OCI-LY7 (cell line): Measurements from ENCODE around the gene CLCNKB. TPM values are rescaled to one million over a fixed set of nuclear protein-coding genes. Genes with fewer than 3 reads are reported as not detected.

ENCODE experiments used
- BruUV-seq: library from RNA; stranded (reverse); fragments of 400-500 nt; replicated peaks from 2 replicates; lab custom pipeline; 2021; lab: Mats Ljungman, UMichigan
- CTCF ChIA-PET: fragments of 300-600 bp; sonication (Branson Sonifier 250); formaldehyde crosslinking; loops from one replicate; lab custom pipeline; 2022; ENCODE audit warnings: antibody characterized with exemption; ENCODE audit not compliant: unreplicated experiment; lab: Charles Lee
- POLR2A ChIA-PET: fragments of 300-600 bp; sonication (Branson Sonifier 250); formaldehyde crosslinking; loops from one replicate; lab custom pipeline; 2022; ENCODE audit warnings: antibody characterized with exemption; lab: Charles Lee
- DNase-seq: peaks from one replicate; pipeline ENCODE4 v3.0.0-alpha.2; 2015; ENCODE audit warnings: low spot score
- H2AFZ ChIP-seq: fragments of 200-600 bp; sonication (generic), shearing (Covaris generic); 2 replicates; pipeline ENCODE4 v1.6.1; 2014; ENCODE audit warnings: mild to moderate bottlenecking, antibody characterized with exemption, low read length, moderate library complexity
- H3K27ac ChIP-seq: fragments of 200-600 bp; sonication (generic); 2 replicates; pipeline ENCODE4 v1.5.1; 2014; ENCODE audit warnings: mixed run types, low read depth, mild to moderate bottlenecking, moderate library complexity, low read length, inconsistent platforms; ENCODE audit not compliant: poor library complexity, severe bottlenecking
- H3K36me3 ChIP-seq: fragments of 200-600 bp; sonication (generic); 2 replicates; pipeline ENCODE4 v1.6.1; 2014; ENCODE audit warnings: mild to moderate bottlenecking, antibody characterized with exemption, low read length, moderate library complexity, mixed read lengths; ENCODE audit not compliant: insufficient read depth
- H3K4me1 ChIP-seq: fragments of 200-600 bp; sonication (generic); 2 replicates; pipeline ENCODE4 v1.5.1; 2014; ENCODE audit warnings: mild to moderate bottlenecking, low read length; ENCODE audit not compliant: insufficient read depth, poor library complexity, severe bottlenecking
- H3K4me2 ChIP-seq: fragments of 200-600 bp; sonication (generic); 2 replicates; pipeline ENCODE4 v1.6.1; 2014; ENCODE audit warnings: mild to moderate bottlenecking, low read length
- H3K4me3 ChIP-seq: fragments of 200-600 bp; sonication (generic); 2 replicates; pipeline ENCODE4 v1.5.1; 2014; ENCODE audit warnings: mild to moderate bottlenecking, low read depth, low read length; ENCODE audit not compliant: poor library complexity, severe bottlenecking
- H3K79me2 ChIP-seq: fragments of 200-600 bp; sonication (generic); 2 replicates; pipeline ENCODE4 v1.6.1; 2016; ENCODE audit warnings: low read depth, mild to moderate bottlenecking, low read length, moderate library complexity, mixed read lengths; ENCODE audit not compliant: insufficient read depth
- H3K9me2 ChIP-seq: fragments of 200-600 bp; sonication (generic); 2 replicates; pipeline ENCODE4 v1.6.1; 2016; ENCODE audit warnings: mild to moderate bottlenecking, low read length, mixed read lengths; ENCODE audit not compliant: insufficient read depth
- H3K9me3 ChIP-seq: fragments of 200-600 bp; sonication (generic); 2 replicates; pipeline ENCODE4 v1.6.1; 2014; ENCODE audit warnings: mild to moderate bottlenecking, mixed run types, low read length, mixed read lengths
- H4K20me1 ChIP-seq: fragments of 200-600 bp; sonication (generic); 2 replicates; pipeline ENCODE4 v1.6.1; 2014; ENCODE audit warnings: mild to moderate bottlenecking, antibody characterized with exemption, low read length, moderate library complexity, mixed read lengths; ENCODE audit not compliant: insufficient read depth
- CTCF ChIP-seq: fragments of 200-600 bp; sonication (generic); conservative IDR thresholded peaks from 2 replicates; pipeline ENCODE4 v1.5.1; 2014; ENCODE audit warnings: mild to moderate bottlenecking, antibody characterized with exemption, low read length, moderate library complexity, mixed read lengths
- EZH2phosphoT487 ChIP-seq: fragments of 200-600 bp; sonication (generic); IDR thresholded peaks from 2 replicates; pipeline ENCODE4 v1.6.1; 2018; ENCODE audit warnings: low read depth, borderline replicate concordance, mild to moderate bottlenecking, mixed run types, antibody characterized with exemption, low read length, moderate library complexity, mixed read lengths
- intact Hi-C: fragments of 100-400 bp; cut with micrococcal nuclease; formaldehyde crosslinking; loops from one replicate; pipeline ENCODE4 v1.10.0; 2022; ENCODE audit not compliant: unreplicated experiment
- total RNA-seq, 2 experiments: library from RNA; depleted of rRNA in 1 of 2; stranded (reverse); fragments of >200 nt in 1 of 2; shearing (Covaris generic) in 1 of 2; gene quantifications; 2 replicates each; pipeline ENCODE4 v1.2.3, GENCODE V29; 2014 to 2022

CLCNKB gene
- total RNA-seq, 2 experiments from 2014 or later: not detected

GRCh38 chr1:16090076-16090826 is 46.7 kb downstream of the CLCNKB start:
- CTCF ChIA-PET: no interaction called here

GRCh38 chr1:16091296-16091695 is 47.7 kb downstream of the CLCNKB start:
- H3K79me2 ChIP-seq: no peaks in the 10 kb centered on the region
- intact Hi-C loops: no loop called here
- H3K4me3 ChIP-seq: no peak overlapping the region
- POLR2A ChIA-PET: no interaction called here
- no peak overlapping the region for H3K4me2 ChIP-seq
- H2AFZ ChIP-seq: no peak overlapping the region
- H3K4me1 ChIP-seq: no peaks in the 10 kb centered on the region
- H3K27ac ChIP-seq: no peak overlapping the region
- DNase-seq: no peak
- H3K9me2 ChIP-seq: no peaks in the 10 kb centered on the region
- TF ChIP-seq CTCF (no peak), EZH2phosphoT487 (no peak)
- no TSS peak for BruUV-seq
- H3K36me3 ChIP-seq: no peaks in the 10 kb centered on the region
- no peaks in the 10 kb centered on the region for H4K20me1 ChIP-seq
- CTCF ChIA-PET: no interaction called here
- no peaks in the 10 kb centered on the region for H3K9me3 ChIP-seq

More at GRCh38 chr1:16090076-16090826, 46.7 kb downstream of the CLCNKB start:
- H3K79me2 ChIP-seq: no peaks in the 10 kb centered on the region
- no peaks in the 10 kb centered on the region for H3K4me1 ChIP-seq
- intact Hi-C loops: no loop called here
- BruUV-seq: no TSS peak
- POLR2A ChIA-PET: no interaction called here
- no peak overlapping the region for H3K27ac ChIP-seq
- H3K9me3 ChIP-seq: no peaks in the 10 kb centered on the region
- no peak overlapping the region for H2AFZ ChIP-seq
- H3K36me3 ChIP-seq: no peaks in the 10 kb centered on the region
- no peaks in the 10 kb centered on the region for H4K20me1 ChIP-seq
- no peaks in the 10 kb centered on the region for H3K9me2 ChIP-seq
- no peak for DNase-seq
- TF ChIP-seq EZH2phosphoT487 (no peak), CTCF (no peak)
- no peak overlapping the region for H3K4me3 ChIP-seq
- H3K4me2 ChIP-seq: no peak overlapping the region
